ENCODE data around the gene FIGN. TPM values are rescaled to one million over a fixed set of nuclear protein-coding genes. Genes with fewer than 3 reads are reported as not detected.

The FIGN gene
- total and polyA plus RNA-seq, 2 donors (not counting 1 experiment from before 2014, with no cell fraction given): 1.5 to 1.6 TPM

- Histone ChIP-seq H3K4me1 (ENCODE audit: control insufficient read depth, extremely low read depth, insufficient read depth, low read length) (no peaks in the 10 kb centered on the region), H3K9ac (ENCODE audit: insufficient read depth, low read length) (no peak overlapping the region), H4K20me1 (ENCODE audit: control insufficient read depth, extremely low read depth, insufficient read depth, low read length) (no peaks in the 10 kb centered on the region), H3K4me3 (replicated peaks in 1 of 4; ENCODE audit: control extremely low read depth in 1 of 4, insufficient read depth in 1 of 4, low read depth in 3 of 4, low read length in 4 of 4) (no peak overlapping the region), H2AFZ (ENCODE audit: low read length) (no peak overlapping the region), H3K9me3 (ENCODE audit: control insufficient read depth, insufficient read depth, low read depth, low read length) (no peaks in the 10 kb centered on the region), H3K36me3 (ENCODE audit: control insufficient read depth, insufficient read depth, low read length) (no peaks in the 10 kb centered on the region), H3K4me2 (ENCODE audit: extremely low read depth, insufficient read depth, low read length) (no peak overlapping the region), H3K27ac (ENCODE audit: insufficient read depth, low read length) (no peak overlapping the region), H3K79me2 (ENCODE audit: control insufficient read depth, insufficient read depth, low read length) (no peaks in the 10 kb centered on the region), H3K27me3 (ENCODE audit: control insufficient read depth, insufficient read depth, low read length) (no peaks in the 10 kb centered on the region)
- DNase-seq (ENCODE audit: low read depth in 2 of 2): no peak
- TF ChIP-seq EZH2 (IDR thresholded peaks at IDR 0.05; ENCODE audit: low read length, missing control alignments) (no peak), CTCF (conservative IDR thresholded peaks at IDR 0.05 in 1 of 2, IDR thresholded peaks at IDR 0.05 in 1 of 2; ENCODE audit: low read depth in 1 of 2, low read length in 2 of 2) (no peak)
These were observed 172.5 kb downstream of the FIGN start for GRCh38 chr2:163563336-163563735.

- Histone ChIP-seq H3K9me3 (ENCODE audit: control insufficient read depth, insufficient read depth, low read depth, low read length) (no peaks in the 10 kb centered on the region), H3K27ac (ENCODE audit: insufficient read depth, low read length) (no peak overlapping the region), H3K4me2 (ENCODE audit: extremely low read depth, insufficient read depth, low read length) (no peak overlapping the region), H3K27me3 (ENCODE audit: control insufficient read depth, insufficient read depth, low read length) (no peaks in the 10 kb centered on the region), H3K4me3 (replicated peaks in 1 of 4; ENCODE audit: control extremely low read depth in 1 of 4, insufficient read depth in 1 of 4, low read depth in 3 of 4, low read length in 4 of 4) (no peak overlapping the region), H3K9ac (ENCODE audit: insufficient read depth, low read length) (no peak overlapping the region), H3K79me2 (ENCODE audit: control insufficient read depth, insufficient read depth, low read length) (no peaks in the 10 kb centered on the region), H3K36me3 (ENCODE audit: control insufficient read depth, insufficient read depth, low read length) (no peaks in the 10 kb centered on the region), H2AFZ (ENCODE audit: low read length) (no peak overlapping the region), H3K4me1 (ENCODE audit: control insufficient read depth, extremely low read depth, insufficient read depth, low read length) (no peaks in the 10 kb centered on the region), H4K20me1 (ENCODE audit: control insufficient read depth, extremely low read depth, insufficient read depth, low read length) (no peaks in the 10 kb centered on the region)
- peak in 1 of 2 donors; percentile 29 for DNase-seq (ENCODE audit: low read depth in 2 of 2)
- no peak for TF ChIP-seq CTCF (conservative IDR thresholded peaks at IDR 0.05 in 1 of 2, IDR thresholded peaks at IDR 0.05 in 1 of 2; ENCODE audit: low read depth in 1 of 2, low read length in 2 of 2)
- TF ChIP-seq EZH2 (IDR thresholded peaks at IDR 0.05; ENCODE audit: low read length, missing control alignments): no peak
These were observed 177.4 kb downstream of the FIGN start for GRCh38 chr2:163558251-163559021.

GRCh38 chr2:163556511-163556910 is 179.3 kb downstream of the FIGN start:
- H3K4me1 ChIP-seq (ENCODE audit: control insufficient read depth, extremely low read depth, insufficient read depth, low read length): no peaks in the 10 kb centered on the region
- H3K79me2 ChIP-seq (ENCODE audit: control insufficient read depth, insufficient read depth, low read length): no peaks in the 10 kb centered on the region
- no peaks in the 10 kb centered on the region for H4K20me1 ChIP-seq (ENCODE audit: control insufficient read depth, extremely low read depth, insufficient read depth, low read length)
- no peak overlapping the region for H2AFZ ChIP-seq (ENCODE audit: low read length)
- H3K27ac ChIP-seq (ENCODE audit: insufficient read depth, low read length): no peak overlapping the region
- no peaks in the 10 kb centered on the region for H3K9me3 ChIP-seq (ENCODE audit: control insufficient read depth, insufficient read depth, low read depth, low read length)
- no peaks in the 10 kb centered on the region for H3K36me3 ChIP-seq (ENCODE audit: control insufficient read depth, insufficient read depth, low read length)
- TF ChIP-seq EZH2 (IDR thresholded peaks at IDR 0.05; ENCODE audit: low read length, missing control alignments): no peak
- no peak for TF ChIP-seq CTCF (conservative IDR thresholded peaks at IDR 0.05 in 1 of 2, IDR thresholded peaks at IDR 0.05 in 1 of 2; ENCODE audit: low read depth in 1 of 2, low read length in 2 of 2)
- H3K4me3 ChIP-seq (replicated peaks in 1 of 4; ENCODE audit: control extremely low read depth in 1 of 4, insufficient read depth in 1 of 4, low read depth in 3 of 4, low read length in 4 of 4): no peak overlapping the region
- DNase-seq (ENCODE audit: low read depth in 2 of 2): peak in 1 of 2 donors; percentile 86
- H3K27me3 ChIP-seq (ENCODE audit: control insufficient read depth, insufficient read depth, low read length): no peaks in the 10 kb centered on the region
- H3K4me2 ChIP-seq (ENCODE audit: extremely low read depth, insufficient read depth, low read length): no peak overlapping the region
- H3K9ac ChIP-seq (ENCODE audit: insufficient read depth, low read length): no peak overlapping the region

Measured in fibroblast of lung (primary cell).